Kidney capillary endothelial cell (primary cell): Measurements from ENCODE around the gene RSRC1.
"Not testable (repeated sequence)": the region's sequence is repeated elsewhere in the genome, so short reads cannot be mapped to it uniquely, and the experiment has no call there.

ENCODE experiments used
- DNase-seq: peaks from one replicate; pipeline ENCODE4 v3.0.0-alpha.2; 2018; ENCODE audit warnings: low spot score

The RSRC1 gene

DNA sequence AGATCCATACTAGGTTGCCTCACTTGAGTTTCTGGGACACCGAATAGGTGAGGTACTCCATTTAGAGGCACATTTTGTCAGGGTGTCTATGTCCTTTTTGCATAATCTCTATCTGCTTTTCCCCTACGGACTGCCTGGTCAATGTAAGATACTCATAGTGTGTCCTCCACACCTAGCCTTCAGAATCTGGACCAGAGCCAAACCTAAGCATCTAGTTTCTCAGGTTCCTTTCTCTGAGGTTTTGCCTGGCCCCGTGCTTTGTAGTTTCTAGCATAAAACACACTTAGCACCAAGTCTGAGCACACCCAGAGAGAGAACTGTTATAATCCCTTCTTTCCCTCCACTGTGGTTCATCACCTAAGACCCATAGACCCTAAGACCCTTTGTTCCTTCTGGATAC is 355.2 kb downstream of the RSRC1 start:
- DNase-seq = no peak

DNA sequence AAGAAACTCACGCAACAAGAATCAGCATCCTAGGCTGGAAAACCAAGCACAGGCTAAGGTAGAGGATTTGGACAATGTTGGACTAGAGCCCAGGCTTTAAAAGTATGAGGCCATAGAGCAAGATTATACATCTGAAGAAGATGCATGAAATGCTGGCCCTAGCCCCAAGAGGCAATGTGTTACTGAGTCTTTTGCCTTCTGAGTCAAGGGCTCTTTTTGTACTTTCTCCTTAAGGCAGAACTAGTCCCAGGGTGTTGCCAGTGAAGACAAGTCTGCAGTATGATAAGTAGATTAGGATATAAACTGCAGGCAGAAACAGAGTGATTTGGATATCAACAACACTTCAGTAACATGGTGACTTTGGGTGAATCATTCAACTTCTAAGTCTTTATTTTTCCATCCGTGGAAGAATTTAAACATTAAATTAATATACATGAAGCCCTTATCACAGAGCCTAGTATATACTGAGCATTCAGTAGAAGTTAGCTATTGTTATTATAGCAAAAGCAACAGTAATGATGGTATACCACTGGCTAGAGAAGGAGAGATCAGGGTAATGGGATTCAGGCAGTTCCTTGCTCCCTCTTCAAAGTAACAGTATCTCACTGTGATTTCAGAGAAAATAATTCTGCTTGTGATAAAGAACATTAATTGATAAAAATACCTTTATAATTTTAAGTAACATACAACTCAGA is 361.2 kb downstream of the RSRC1 start:
- no peak for DNase-seq

DNA sequence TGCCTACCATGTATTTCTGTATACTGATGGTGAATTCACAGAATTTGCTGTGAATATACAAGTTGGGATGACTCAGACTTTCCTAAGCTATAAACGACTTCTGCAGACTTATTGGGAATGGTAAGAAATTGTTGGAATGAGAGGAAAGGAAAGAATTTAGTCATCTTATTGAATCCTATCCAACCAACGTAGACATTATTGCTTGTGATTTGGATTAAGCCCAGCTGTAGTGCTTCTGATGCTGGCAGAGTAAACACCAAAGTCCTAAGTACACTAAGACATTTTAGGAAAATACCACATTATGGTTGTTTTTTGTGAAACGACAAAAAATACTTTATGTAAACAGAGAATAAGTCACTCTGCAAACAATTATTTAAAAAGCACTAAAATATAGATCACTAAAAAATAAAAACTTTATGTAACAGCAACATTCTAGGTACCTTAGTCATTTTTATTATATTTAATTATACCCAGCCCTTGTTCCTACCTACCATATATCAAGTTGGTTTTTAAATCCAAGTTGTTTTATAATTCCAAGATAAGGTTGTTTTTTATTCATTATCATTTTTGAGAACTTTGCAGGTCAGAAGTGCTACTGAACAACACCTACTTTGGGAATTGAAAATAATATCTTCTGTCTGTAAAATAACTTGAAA is 361.9 kb downstream of the RSRC1 start:
- peak; percentile 4 for DNase-seq

DNA sequence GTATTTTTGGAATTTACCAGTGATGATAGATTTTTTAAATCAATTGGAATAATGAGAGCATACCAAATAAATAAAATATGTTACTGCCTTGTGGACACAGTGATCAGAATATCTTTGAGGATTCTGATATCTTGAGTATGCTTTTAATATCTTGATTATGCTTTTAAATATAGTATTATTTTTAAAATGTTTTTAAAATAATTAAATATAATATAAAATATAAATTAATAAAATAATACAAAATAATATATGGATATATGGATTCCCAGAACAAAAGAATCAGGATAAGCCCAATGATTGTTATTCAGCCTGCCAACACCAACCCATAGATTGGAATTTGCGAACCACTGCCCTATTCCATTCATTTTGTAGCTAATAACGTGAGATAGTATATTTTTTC is 369.2 kb downstream of the RSRC1 start:
- no peak for DNase-seq

DNA sequence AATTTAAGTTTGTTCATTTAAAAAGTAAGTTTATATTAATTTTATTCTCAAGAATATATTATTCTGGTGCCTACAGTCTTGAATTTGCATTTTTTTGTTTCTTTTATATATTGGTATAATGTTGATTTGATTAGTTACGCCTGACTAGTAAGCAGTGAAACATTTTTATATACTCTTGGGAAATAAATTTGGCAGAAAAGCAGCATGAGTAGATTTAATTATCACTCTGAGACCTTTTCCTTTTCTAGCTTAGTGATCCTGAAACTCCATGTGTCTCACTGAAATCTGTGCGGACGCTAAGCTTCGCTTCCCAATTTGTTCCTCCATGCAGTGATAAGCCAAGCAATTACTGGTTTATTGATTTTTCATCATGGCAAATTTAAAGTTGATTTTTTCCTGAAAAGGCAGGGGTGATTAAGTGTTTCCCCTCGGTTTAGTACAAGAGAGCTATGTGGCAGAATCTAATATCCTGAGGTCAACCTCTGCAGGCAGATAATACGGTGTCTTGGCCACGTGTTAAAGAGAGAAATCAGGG is 373.9 kb downstream of the RSRC1 start:
- DNase-seq = no peak

DNA sequence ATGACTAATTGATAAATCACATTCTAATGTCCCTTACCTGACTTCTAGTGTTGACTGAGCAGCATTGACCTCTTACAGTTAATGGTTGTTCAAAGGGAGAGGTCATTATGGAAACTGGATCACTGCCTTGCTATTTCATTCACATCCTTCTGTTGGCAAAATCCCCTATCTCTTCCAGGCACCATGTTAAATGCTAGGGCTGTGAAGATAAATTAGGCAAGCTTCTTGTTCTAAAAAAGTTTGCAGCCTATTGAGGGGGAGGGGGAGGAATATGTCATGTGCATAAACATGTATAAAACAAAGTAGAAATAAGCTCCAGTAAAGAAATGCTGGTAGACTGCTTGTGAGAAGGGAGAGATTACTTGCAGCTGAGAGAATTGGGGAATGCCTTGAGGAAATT is 376.3 kb downstream of the RSRC1 start:
- no peak for DNase-seq

DNA sequence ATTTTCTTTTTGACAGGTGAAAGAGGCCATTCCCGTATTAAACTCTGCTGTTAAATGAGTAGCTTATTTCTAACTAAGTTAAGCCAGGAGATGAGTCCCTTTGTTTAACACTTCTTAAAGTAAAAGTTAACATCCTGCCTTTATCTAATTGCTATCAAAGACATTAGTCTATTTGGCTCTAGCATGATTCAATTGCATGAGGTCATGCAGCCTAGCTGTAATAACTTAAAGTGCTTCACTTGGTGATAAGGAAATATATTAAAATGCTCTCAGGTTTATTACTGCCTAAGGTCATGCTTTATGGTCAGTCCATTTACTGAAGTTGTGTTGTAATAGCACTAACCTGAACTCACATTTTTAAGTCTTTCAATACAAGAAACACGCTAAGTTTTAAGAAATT is 378.8 kb downstream of the RSRC1 start:
- DNase-seq = no peak

DNA sequence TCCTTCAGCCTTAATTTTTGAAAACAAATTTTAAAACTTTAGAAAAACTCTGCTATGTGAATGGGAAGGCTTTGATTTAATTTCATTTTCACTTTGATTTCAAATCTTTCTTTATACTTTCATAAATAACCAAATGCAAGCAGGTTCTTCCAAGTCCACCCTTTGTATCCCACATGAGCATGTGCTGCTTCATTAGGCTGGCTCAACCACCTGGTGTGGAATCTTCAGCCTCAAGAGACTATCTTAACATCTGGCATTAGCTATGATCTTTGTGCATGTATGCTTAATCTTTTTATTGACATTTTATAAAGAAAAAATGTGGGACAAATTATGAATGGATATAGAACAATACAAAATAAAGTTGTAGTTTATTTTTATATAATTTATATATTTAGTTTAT is 379.3 kb downstream of the RSRC1 start:
- DNase-seq = no peak

DNA sequence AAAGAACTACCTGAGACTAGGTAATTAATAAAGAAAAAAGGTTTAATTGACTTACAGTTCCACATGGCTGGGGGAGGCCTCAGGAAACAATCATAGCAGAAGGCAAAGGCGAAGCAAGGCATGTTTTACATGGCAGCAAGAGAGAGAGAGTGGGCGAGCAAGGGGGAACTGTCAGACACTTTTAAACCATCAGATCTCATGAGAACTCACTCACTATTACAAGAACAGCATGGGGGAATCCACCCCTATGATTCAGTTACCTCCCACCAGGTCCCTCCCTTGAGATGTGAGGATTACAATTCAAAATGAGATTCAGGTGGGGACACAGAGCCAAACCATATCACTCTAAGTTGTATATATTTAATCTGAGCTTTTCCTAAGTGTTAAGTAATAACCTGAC is 382.1 kb downstream of the RSRC1 start:
- DNase-seq = no peak

DNA sequence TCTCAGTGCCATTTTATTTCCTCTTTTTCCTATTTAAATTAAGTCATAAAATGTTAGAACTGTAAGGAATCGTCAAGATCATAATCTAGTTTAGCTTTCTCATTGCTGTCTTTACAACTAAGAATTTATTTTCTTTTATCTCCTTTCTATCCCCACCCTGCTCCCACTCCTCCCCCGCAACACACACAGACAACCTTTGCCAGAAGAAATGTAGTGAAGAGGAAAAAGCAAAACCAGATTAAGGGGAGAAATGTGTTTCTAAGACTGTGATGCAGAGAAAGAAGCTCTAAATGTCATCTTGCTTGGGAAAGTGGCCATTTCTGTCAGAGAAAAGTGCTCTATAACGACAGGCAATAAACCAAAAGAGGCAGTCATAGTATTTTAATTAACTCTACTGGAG is 382.8 kb downstream of the RSRC1 start:
- no peak for DNase-seq

DNA sequence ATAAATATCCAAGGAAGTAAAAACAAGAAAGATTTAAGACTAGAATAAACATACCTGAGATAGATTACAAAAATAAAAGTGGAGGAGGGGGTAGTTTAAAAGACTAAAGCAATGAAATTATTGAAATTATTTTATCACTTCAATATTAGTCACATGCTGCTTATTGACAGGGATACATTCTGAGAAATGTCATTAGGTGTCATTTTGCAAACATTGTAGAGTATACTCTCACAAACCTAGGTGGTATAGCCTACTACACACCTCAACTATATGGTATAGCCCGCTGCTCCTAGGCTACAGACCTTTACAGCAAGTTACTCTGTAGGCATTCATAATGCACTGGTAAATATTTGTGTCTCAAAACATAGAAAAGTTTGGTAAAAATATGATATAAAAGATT is 384.0 kb downstream of the RSRC1 start:
- DNase-seq = no peak

DNA sequence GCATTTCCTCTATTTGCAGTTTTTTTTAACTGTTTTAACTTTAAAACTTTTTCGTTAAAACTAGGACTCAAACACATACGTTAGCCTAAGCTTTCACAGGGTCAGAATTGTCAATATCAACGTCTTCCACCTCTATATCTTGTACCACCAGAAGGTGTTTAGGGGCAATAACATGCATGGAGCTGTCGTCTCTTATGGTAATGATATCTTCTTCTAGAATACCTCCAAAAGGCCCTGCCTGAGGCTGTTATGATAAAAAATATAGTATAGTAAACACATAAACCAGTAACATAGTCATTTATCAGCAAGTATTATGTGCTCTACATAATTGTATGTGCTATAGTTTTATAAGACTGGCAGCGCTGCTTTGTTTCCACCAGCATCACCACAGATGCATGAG is 384.8 kb downstream of the RSRC1 start:
- DNase-seq = no peak

DNA sequence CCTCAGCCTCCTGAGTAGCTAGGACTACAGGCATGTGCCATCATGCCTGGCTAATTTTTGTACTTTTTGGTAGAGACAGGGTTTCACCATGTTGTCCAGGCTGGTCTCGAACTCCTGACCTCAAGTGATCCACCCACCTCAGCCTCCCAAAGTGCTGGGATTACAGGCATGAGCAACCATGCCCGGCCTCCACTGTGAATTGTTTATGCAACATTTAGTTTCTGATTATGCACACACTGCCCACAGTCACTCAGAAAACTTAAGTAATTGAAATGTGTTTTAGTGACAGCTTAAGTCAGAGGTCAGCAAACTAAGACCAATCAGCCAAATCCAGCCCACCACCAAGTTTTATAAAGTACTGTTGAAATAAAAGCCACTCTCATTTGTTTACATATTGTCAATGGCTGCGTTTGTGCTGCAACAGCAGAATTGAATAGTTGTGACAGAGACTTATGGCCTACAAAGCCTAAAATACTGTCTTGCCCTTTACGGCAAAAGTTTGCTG is 385.6 kb downstream of the RSRC1 start:
- DNase-seq = not testable (repeated sequence)

DNA sequence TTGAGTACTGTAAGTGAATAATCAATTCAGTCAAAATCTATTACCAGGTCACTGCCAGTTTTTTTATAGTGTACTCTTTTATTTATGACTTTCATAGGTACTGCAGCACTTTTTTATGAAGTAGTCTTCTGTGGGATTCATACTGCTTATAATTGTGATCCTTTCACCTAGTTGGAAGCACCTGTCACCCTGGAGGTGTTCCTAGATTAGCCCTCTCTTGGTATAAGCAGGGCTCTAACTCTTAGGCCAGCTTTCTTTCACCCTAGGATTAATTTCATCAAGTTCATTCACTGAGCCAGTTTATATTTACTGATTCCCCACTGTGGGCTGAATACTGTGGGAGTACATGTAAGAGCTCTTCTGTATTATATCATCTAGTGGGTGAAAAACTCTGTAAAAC is 395.2 kb downstream of the RSRC1 start:
- no peak for DNase-seq

DNA sequence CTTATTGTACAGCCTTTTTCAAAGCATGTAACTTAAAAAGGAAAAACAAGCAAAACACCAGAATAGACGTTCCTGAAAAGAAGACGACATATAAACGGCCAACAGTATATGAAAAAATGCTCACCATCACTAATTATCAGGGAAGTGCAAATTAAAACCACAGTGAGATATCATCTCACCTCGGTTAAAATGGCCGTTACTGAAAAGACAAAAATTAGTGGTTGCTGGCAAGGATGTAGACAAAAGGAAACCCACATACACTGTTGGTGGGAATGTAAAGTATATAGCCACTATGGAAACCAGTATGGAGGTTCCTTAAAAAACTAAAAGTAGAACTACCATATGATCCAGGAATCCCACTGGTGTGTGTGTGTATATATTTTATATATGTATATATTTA is 396.6 kb downstream of the RSRC1 start:
- no peak for DNase-seq

DNA sequence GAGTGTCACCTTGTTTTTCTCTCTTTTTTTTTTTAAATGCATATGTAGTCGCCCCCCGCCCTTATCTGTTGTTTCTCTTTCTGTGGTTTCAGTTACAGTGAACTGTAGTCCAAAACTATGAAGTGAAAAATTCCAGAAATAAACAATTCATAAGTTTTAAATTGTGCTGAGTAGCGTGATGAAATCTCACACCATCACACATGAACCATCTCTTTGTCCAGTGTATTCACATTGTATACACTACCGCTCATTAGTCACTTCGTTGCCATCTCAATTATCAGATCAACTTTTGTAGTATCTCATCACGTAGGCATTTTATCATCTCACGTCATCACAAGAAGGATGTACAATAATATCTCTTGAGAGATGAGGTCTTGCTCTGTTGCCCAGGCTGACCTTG is 398.6 kb downstream of the RSRC1 start:
- DNase-seq = no peak

DNA sequence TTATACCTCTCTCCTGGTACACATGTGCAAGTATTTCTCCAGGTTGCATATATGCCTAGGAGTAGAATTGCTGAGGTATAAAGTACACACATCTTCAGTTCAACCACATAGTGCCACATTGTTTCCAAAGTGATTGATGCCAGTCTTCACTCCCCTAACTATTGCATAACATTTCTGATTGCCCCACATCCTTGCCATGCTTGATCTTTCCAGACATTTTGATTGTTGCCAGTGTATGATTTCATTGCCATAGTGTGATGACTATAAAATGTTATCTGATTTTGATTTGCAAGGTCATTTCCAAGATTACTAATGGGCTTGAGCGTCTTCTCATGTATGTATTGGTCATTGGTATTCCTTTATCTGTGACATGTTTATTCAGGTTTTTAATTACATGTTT is 400.0 kb downstream of the RSRC1 start:
- DNase-seq = no peak

DNA sequence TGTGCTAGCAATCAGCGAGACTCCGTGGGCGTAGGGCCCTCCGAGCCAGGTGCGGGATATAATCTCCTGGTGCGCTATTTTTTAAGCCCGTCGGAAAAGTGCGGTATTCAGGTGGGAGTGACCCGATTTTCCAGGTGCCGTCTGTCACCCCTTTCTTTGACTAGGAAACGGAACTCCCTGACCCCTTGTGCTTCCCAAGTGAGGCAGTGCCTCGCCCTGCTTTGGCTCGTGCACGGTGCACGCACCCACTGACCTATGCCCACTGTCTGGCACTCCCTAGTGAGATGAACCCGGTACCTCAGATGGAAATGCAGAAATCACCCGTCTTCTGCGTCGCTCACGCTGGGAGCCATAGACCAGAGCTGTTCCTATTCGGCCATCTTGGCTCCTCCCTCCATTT is 406.8 kb downstream of the RSRC1 start:
- not testable (repeated sequence) for DNase-seq

DNA sequence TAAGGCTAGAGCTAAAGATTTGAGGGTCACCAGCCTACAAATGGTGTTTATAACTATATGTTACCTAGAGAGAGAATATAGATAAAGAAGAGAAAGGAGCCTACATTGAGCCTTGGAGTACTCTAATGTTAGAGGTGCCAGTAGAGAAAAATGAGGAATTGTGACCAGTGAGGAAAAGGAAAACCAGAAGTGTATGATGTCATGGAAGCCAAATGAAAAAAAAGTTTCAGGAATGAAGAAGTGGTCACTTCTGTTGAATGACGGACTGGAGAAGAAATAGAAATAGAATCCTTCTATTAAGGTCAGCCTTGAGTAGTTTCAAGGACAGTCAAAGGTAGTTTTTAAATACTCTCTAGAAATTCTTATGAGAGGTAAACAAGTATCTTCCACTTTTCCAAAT is 409.9 kb downstream of the RSRC1 start:
- no peak for DNase-seq

DNA sequence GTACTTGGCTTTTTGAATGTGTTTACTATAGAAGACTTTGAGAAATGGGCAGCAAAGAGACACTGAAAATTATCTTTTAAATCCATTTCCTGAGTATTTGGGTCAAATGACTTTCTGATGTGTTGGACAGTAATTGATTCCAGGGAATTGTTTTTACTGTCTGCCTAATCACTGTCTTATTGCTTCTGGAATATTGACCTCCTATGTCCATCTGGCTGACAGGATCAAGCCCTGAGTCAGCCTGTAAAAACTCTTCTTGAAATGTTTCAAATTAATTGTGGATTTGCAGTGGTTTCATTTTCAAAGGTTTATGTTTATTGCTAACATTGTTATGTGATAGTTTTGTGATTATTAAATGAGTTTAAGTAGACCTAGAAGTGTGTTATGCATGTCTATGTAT is 410.5 kb downstream of the RSRC1 start:
- DNase-seq = no peak

DNA sequence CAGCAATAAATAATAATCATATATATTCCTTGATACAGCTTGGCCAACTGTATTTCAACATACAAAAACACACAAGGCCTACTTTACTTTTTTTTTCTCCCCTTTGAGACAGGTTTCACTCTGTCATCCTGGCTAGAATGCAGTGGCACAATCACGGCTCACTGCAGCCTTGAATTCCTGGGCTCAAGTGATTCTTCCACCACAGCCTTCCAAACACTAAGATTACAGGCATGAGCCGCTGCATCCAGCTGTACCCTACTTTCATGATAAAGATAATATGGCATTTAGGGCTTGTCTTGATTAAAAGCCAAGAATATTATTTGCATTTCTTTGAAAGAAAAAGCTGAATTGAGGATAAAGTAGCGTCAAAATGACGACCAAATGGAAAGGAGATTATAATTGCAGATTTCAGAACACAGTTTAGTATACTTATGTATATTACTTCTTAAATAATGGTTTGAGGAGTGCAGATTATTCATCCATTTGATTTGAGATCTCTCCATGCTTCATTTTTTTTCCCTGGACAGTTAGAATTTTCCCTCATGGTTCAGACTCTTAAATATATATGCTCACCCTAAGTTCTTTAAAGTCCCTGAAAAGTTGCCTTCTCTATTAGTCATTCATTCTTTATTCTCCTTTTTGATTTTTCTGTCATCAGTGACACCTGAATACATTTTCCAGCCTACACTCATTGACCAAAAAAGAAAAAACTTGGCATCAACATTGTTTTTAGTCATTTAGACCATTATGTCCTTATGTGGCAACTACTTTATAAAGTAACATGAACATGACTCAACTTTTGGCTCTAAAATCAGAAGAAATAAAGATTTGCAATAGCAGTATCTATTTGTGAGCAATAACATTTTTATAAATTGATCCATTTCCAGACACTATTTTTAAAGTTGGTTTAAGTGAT is 412.6 kb downstream of the RSRC1 start:
- DNase-seq = no peak

DNA sequence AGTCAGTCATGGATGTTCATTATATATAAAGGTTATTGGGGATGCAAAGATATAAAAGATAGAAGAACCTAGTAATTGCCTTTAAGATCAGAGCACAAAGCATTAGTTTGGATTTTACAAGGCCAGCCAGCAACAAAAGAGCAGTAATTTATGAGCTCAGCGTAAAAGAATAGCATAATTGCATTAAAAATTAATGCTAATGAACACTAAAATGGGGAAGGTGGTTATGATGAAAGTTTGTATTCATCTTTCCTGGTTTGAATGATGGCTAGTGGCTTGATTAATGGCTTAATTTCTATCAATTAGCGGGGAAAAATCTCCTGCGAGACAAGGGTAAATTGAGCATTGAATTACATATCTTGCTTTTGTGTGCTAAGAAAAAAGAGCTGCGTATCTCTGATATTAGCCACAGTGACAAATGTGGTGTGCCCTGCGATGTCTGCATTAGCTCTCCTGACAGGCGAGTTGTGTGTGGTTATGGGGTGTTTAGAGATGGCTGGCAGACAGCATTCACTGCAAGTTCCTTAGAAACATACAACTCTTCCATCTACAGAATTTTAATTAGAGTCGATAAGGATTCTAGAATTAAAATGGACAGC is 418.3 kb downstream of the RSRC1 start:
- no peak for DNase-seq
